Spinal cord (tissue), 10 donors: ENCODE results near the gene BTBD9. TPM values are rescaled to one million over a fixed set of nuclear protein-coding genes. Genes with fewer than 3 reads are reported as not detected.

Experiments
- DNase-seq, 6 donors: peaks; one replicate each; pipeline versions ENCODE4 v3.0.0 to v3.0.0-alpha.2; 2013 to 2015; ENCODE audit warnings: low spot score in 6 of 6, low read depth in 4 of 6
- H3K27ac ChIP-seq: one replicate; pipeline ENCODE4 v1.5.1; 2013; ENCODE audit warnings: low read depth, low read length, control low read depth
- H3K27me3 ChIP-seq: one replicate; pipeline ENCODE4 v1.6.1; 2013; ENCODE audit warnings: low read length; ENCODE audit not compliant: control insufficient read depth, insufficient read depth
- H3K36me3 ChIP-seq: one replicate; pipeline ENCODE4 v1.6.1; 2013; ENCODE audit warnings: low read length; ENCODE audit not compliant: control insufficient read depth, insufficient read depth
- H3K4me1 ChIP-seq: one replicate; pipeline ENCODE4 v1.6.1; 2013; ENCODE audit warnings: low read length; ENCODE audit not compliant: control insufficient read depth, insufficient read depth
- H3K4me3 ChIP-seq: one replicate; pipeline ENCODE4 v1.5.1; 2013; ENCODE audit warnings: low read depth, low read length, control low read depth
- H3K9me3 ChIP-seq: one replicate; pipeline ENCODE4 v1.6.1; 2013; ENCODE audit warnings: low read length; ENCODE audit not compliant: control insufficient read depth, insufficient read depth
- WGBS: methylation state at CpG from one replicate; pipeline ENCODE4 v1.1.5; 2013; ENCODE audit warnings: missing lambda C conversion rate; ENCODE audit not compliant: insufficient coverage; 5-methylcytosine and 5-hydroxymethylcytosine counted together
- polyA plus RNA-seq, 2 donors: library from polyadenylated mRNA; unstranded; fragments of 120-200 nt; gene quantifications; one replicate each; pipeline ENCODE4 v1.2.1, GENCODE V29; 2013; ENCODE audit not compliant: insufficient read length in 2 of 2
- total RNA-seq, 2 donors: library from RNA; depleted of rRNA in 1 of 2; stranded (reverse); fragments of 120-200 nt in 1 of 2; fragments of >200 nt in 1 of 2; gene quantifications; one replicate each; pipeline versions ENCODE4 v1.2.3 to v1.2.4, GENCODE V29; 2013 to 2014
- donor health status: healthy.

Gene BTBD9
- total and polyA plus RNA-seq, 4 donors = 14.6 to 38.6 (median 16.9) TPM

- H3K9me3 ChIP-seq = no peaks in the 10 kb centered on the region
- H3K36me3 ChIP-seq = no peaks in the 10 kb centered on the region
- peaks cover 7% of the 10 kb centered on the region for H3K4me1 ChIP-seq
- no CpG with 5 or more reads among the region's 1 CpG for WGBS
- DNase-seq = peak in 1 of 6 donors; percentile 27
- H3K27me3 ChIP-seq = no peaks in the 10 kb centered on the region
- no peak overlapping the region for H3K4me3 ChIP-seq
- H3K27ac ChIP-seq = no peak overlapping the region
Observed at GRCh38 chr6:38272222-38272621, 367.5 kb downstream of the BTBD9 start.

- H3K9me3 ChIP-seq = no peaks in the 10 kb centered on the region
- no peak for DNase-seq
- no peaks in the 10 kb centered on the region for H3K27me3 ChIP-seq
- peaks cover 7% of the 10 kb centered on the region for H3K4me1 ChIP-seq
- no peak overlapping the region for H3K27ac ChIP-seq
- no peaks in the 10 kb centered on the region for H3K36me3 ChIP-seq
- H3K4me3 ChIP-seq = no peak overlapping the region
Observed at GRCh38 chr6:38271081-38271480, 368.6 kb downstream of the BTBD9 start.

GRCh38 chr6:38270367-38270766, 369.4 kb downstream of the BTBD9 start:
- H3K36me3 ChIP-seq = no peaks in the 10 kb centered on the region
- H3K27ac ChIP-seq = no peak overlapping the region
- H3K4me1 ChIP-seq = peaks cover 7% of the 10 kb centered on the region
- DNase-seq = no peak
- WGBS = 100% methylated on average over 1 of the region's 1 CpG
- no peaks in the 10 kb centered on the region for H3K9me3 ChIP-seq
- H3K4me3 ChIP-seq = no peak overlapping the region
- H3K27me3 ChIP-seq = no peaks in the 10 kb centered on the region

- no peaks in the 10 kb centered on the region for H3K27me3 ChIP-seq
- WGBS = 44% methylated on average over 4 of the region's 9 CpGs
- no peaks in the 10 kb centered on the region for H3K36me3 ChIP-seq
- peaks cover 7% of the 10 kb centered on the region for H3K4me1 ChIP-seq
- H3K4me3 ChIP-seq = no peak overlapping the region
- no peak overlapping the region for H3K27ac ChIP-seq
- peak in 2 of 6 donors; percentile 37 to 52 for DNase-seq
- H3K9me3 ChIP-seq = no peaks in the 10 kb centered on the region
Observed at GRCh38 chr6:38269461-38270172, 370.1 kb downstream of the BTBD9 start.

DNA sequence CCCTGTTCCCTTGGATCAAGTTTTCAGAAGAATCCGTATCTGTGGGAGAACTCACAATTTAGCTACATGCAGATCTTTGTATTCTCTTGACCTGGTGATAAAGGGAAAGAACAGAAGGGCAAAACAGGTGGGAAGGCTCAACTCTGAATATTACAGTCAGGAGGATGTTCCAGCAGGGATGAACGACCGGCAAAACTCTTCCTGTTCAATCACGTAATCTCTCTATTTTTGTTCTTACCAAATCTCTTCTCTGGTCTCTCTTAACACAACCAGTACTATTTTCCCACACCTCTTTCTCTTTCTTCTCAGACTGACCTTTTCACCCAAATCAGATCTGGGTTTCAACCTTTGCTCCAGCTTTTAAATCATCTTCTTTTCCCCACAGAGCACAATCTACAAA, 371.4 kb downstream of the BTBD9 start:
- H3K27me3 ChIP-seq = no peaks in the 10 kb centered on the region
- peaks cover 7% of the 10 kb centered on the region for H3K4me1 ChIP-seq
- H3K9me3 ChIP-seq = no peaks in the 10 kb centered on the region
- H3K27ac ChIP-seq = no peak overlapping the region
- H3K4me3 ChIP-seq = no peak overlapping the region
- H3K36me3 ChIP-seq = no peaks in the 10 kb centered on the region
- DNase-seq = no peak
- 82% methylated on average over 3 of the region's 4 CpGs for WGBS

DNA sequence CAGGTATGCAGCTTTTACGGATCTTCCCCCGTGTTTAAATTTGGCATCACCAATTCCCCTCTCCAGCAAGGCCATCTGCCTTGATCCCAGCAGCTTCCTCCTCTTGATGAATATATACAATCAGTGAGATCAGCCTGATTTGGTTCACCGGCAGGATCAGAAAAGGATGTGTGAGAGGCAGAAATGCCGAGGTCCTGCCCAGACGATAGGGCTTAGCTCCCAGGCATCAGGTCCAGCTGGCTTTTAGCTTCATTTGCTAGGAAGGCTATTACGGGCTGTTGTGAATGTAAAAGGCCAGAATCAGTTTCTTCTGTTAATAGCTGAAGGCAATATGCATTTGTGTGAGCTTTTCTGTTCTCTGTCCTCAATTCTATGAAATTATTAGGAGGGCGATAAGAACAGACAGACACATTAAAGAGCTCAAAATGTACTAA, 372.8 kb downstream of the BTBD9 start:
- no peak overlapping the region for H3K27ac ChIP-seq
- H3K9me3 ChIP-seq = no peaks in the 10 kb centered on the region
- H3K36me3 ChIP-seq = no peaks in the 10 kb centered on the region
- peak in 2 of 6 donors; percentile 18 to 45 for DNase-seq
- 27% methylated on average over 3 of the region's 7 CpGs for WGBS
- H3K27me3 ChIP-seq = no peaks in the 10 kb centered on the region
- H3K4me1 ChIP-seq = peaks cover 7% of the 10 kb centered on the region
- H3K4me3 ChIP-seq = no peak overlapping the region

DNA sequence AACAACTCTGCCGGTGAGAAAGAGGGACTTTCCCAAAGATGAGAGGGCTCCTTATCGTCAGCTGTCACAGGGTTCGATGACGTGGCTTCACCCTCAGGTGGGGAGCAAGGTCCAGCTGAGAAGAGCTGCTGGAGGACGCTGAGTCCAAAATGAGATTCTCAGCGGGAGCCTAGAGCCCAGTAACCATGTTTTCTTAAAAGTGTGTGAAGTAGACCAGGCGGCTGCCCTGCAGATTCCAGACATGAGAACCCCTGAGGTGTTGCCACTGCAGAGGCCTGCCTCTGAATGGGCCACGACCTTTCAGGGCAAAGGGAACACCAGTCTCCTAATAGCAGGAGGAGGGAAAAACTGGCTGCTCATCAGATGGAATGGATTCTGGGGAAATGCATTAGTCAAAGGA, 375.1 kb downstream of the BTBD9 start:
- no peaks in the 10 kb centered on the region for H3K36me3 ChIP-seq
- 54% methylated on average over 8 of the region's 8 CpGs for WGBS
- H3K4me3 ChIP-seq = no peak overlapping the region
- H3K27me3 ChIP-seq = no peaks in the 10 kb centered on the region
- no peaks in the 10 kb centered on the region for H3K4me1 ChIP-seq
- H3K27ac ChIP-seq = no peak overlapping the region
- no peak for DNase-seq
- H3K9me3 ChIP-seq = no peaks in the 10 kb centered on the region

DNA sequence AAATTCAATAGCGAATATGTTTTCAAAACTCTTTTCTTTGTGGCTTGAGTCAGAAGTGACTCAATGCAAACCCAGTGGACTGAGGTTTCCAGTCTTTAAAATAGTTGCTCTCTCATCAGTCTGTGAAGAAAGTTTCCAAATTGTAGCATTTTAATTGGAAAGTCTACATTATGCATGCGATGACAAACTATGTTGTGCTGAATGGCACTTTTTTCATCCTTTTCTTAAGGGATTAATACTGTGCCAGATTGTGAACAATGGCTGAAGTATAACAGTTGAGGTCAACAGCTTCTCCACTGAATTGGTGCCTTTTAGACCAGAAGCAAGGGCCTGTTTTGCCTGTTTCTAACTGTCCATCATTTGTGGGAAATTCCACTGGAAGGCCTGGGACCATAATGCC, 377.1 kb downstream of the BTBD9 start:
- peak in 1 of 6 donors; percentile 49 for DNase-seq
- whole genome bisulfite sequencing = 65% methylated on average over 2 of the region's 2 CpGs
- Histone ChIP-seq H3K27ac (peak overlapping the region; percentile 61), H3K27me3 (no peaks in the 10 kb centered on the region), H3K4me3 (no peak overlapping the region), H3K36me3 (no peaks in the 10 kb centered on the region), H3K9me3 (no peaks in the 10 kb centered on the region), H3K4me1 (no peaks in the 10 kb centered on the region)

DNA sequence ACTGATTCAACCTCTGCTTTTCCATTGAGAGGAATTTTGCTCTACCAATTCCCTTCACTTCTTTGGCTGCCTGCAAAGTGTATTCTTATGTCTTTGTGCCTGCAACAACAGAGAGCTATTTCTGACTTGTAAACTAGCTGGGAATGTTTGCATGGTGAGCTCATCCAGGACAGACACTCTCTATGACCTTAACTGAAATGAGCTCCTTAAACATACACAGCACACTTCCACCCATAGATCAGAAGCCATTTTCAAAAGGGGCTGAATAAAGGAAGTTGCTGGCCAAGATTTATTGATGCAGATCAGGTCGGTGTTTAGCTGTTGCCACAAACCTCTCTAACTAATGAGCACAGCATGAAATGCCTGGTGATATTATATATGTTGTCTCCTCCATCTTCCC, 377.7 kb downstream of the BTBD9 start:
- H3K4me1 ChIP-seq = no peaks in the 10 kb centered on the region
- H3K9me3 ChIP-seq = no peaks in the 10 kb centered on the region
- H3K27me3 ChIP-seq = no peaks in the 10 kb centered on the region
- H3K36me3 ChIP-seq = no peaks in the 10 kb centered on the region
- WGBS = no CpG with 5 or more reads among the region's 1 CpG
- H3K4me3 ChIP-seq = no peak overlapping the region
- DNase-seq = peak in 2 of 6 donors; percentile 61 to 83
- H3K27ac ChIP-seq = peak overlapping the region; percentile 61

GRCh38 chr6:38261626-38262025, 378.1 kb downstream of the BTBD9 start:
- Histone ChIP-seq H3K9me3 (no peaks in the 10 kb centered on the region), H3K4me3 (no peak overlapping the region), H3K36me3 (no peaks in the 10 kb centered on the region), H3K27me3 (no peaks in the 10 kb centered on the region), H3K4me1 (no peaks in the 10 kb centered on the region), H3K27ac (peak overlapping the region; percentile 42)
- WGBS = 20% methylated on average over 2 of the region's 3 CpGs
- DNase-seq = peak in 1 of 6 donors; percentile 42
